Gastrocnemius medialis (tissue), 4 donors: ENCODE results near the gene LIME1. TPM values are rescaled to one million over a fixed set of nuclear protein-coding genes. Genes with fewer than 3 reads are reported as not detected.
A peak's percentile ranks its signal among the peaks of the same experiment; 100 is the strongest.
"Not testable (repeated sequence)": the region's sequence is repeated elsewhere in the genome, so short reads cannot be mapped to it uniquely, and the experiment has no call there.

ENCODE experiments used
- ATAC-seq, 2 donors: fragments of 150-250 bp; one replicate each; pipeline ENCODE4 v1.9.1; 2016
- DNase-seq, 2 donors: peaks; one replicate each; pipeline ENCODE4 v3.0.0-alpha.2; 2019
- H3K27ac ChIP-seq, 4 donors: fragments of 200-600 bp; sonication (generic); 1 replicate in 1 of 4; 2 replicates in 3 of 4; pipeline ENCODE4 v1.5.1; 2016 to 2018; ENCODE audit warnings: mild to moderate bottlenecking in 2 of 4, moderate library complexity in 1 of 4
- H3K27me3 ChIP-seq, 3 donors: fragments of 200-600 bp; sonication (generic) in 2 of 3; 1 replicate in 1 of 3; 2 replicates in 2 of 3; pipeline versions ENCODE4 v1.5.1 to v1.6.0; 2016 to 2019; ENCODE audit warnings: mild to moderate bottlenecking in 1 of 3, moderate library complexity in 1 of 3
- H3K36me3 ChIP-seq, 2 donors: fragments of 200-600 bp; sonication (generic) in 1 of 2; one replicate each; pipeline ENCODE4 v1.5.1; 2017 to 2018
- H3K4me1 ChIP-seq, 2 donors: fragments of 200-600 bp; sonication (generic) in 1 of 2; one replicate each; pipeline ENCODE4 v1.5.1; 2016 to 2017; ENCODE audit warnings: mild to moderate bottlenecking in 2 of 2
- H3K4me3 ChIP-seq, 4 donors: fragments of 200-600 bp; sonication (generic) in 3 of 4; 1 replicate in 1 of 4; 2 replicates in 3 of 4; pipeline ENCODE4 v1.5.1; 2016 to 2019; ENCODE audit warnings: mild to moderate bottlenecking in 2 of 4
- H3K9me3 ChIP-seq, 3 donors: fragments of 200-600 bp; sonication (generic) in 2 of 3; 1 replicate in 1 of 3; 2 replicates in 2 of 3; pipeline ENCODE4 v1.5.1; 2016 to 2019
- CTCF ChIP-seq, 5 experiments: fragments of 450-650 bp in 3 of 5; fragments of 200-600 bp in 2 of 5; sonication (generic) in 2 of 5; IDR thresholded peaks in 4 of 5; conservative IDR thresholded peaks in 1 of 5; 1 replicate in 4 of 5; 2 replicates in 1 of 5; pipeline ENCODE4 v1.5.1; 2016 to 2019; ENCODE audit warnings: antibody characterized with exemption in 5 of 5, mild to moderate bottlenecking in 3 of 5, moderate library complexity in 3 of 5
- POLR2A ChIP-seq, 2 donors: fragments of 450-650 bp; IDR thresholded peaks; one replicate each; pipeline ENCODE4 v1.6.1; 2017; ENCODE audit warnings: antibody characterized with exemption in 2 of 2, mild to moderate bottlenecking in 2 of 2, moderate library complexity in 2 of 2
- in situ Hi-C, 4 donors: fragments of 200-750 bp; cut with MboI; loops; one replicate each; pipeline versions ENCODE4 v1.15.0 to v1.8.0; 2017; ENCODE audit warnings: low sequenced_read_pairs in 4 of 4
- intact Hi-C: fragments of 100-400 bp; cut with DNase I; formaldehyde crosslinking; loops from one replicate; pipeline ENCODE4 v1.15.1; 2023; ENCODE audit warnings: low total_unique reads
- total RNA-seq, 4 donors: library from RNA; depleted of rRNA; stranded (reverse); fragments of >200 nt; gene quantifications; one replicate each; pipeline versions ENCODE4 v1.1.0 to v1.2.3, GENCODE V29; 2016

The LIME1 gene
- total RNA-seq, 4 donors from 2014 or later = 2.0 to 6.3 (median 4.1) TPM

- no peaks in the 10 kb centered on the region for H3K36me3 ChIP-seq
Observed at GRCh38 chr20:63773571-63774241, 37.2 kb downstream of the LIME1 start.

GRCh38 chr20:63774306-63774705 is 37.8 kb downstream of the LIME1 start:
- Histone ChIP-seq H3K27ac (no peak overlapping the region), H3K36me3 (no peaks in the 10 kb centered on the region), H3K4me1 (no peaks in the 10 kb centered on the region), H3K9me3 (no peaks in the 10 kb centered on the region), H3K27me3 (no peaks in the 10 kb centered on the region), H3K4me3 (no peak overlapping the region)
- TF ChIP-seq POLR2A (IDR thresholded peaks at IDR 0.05) = no peak
- no peak for TF ChIP-seq CTCF (IDR thresholded peaks at IDR 0.05 in 4 of 5, conservative IDR thresholded peaks at IDR 0.05 in 1 of 5)
- ATAC-seq (no peak), DNase-seq (no peak)
- intact Hi-C loops (loop anchor here (5.0 kb wide), 1 partner anchor 48 kb away; no protein-coding TSS in a partner anchor), in situ Hi-C loops (no loop called here)

More at GRCh38 chr20:63773571-63774241, 37.2 kb downstream of the LIME1 start:
- H3K4me3 ChIP-seq = no peak overlapping the region
- H3K4me1 ChIP-seq = no peaks in the 10 kb centered on the region
- H3K27ac ChIP-seq = no peak overlapping the region
- in situ Hi-C loops (no loop called here), intact Hi-C loops (loop anchor here (5.0 kb wide), 1 partner anchor 49 kb away; no protein-coding TSS in a partner anchor)
- no peak for DNase-seq
- no peaks in the 10 kb centered on the region for H3K9me3 ChIP-seq
- no peak for TF ChIP-seq CTCF (IDR thresholded peaks at IDR 0.05 in 4 of 5, conservative IDR thresholded peaks at IDR 0.05 in 1 of 5)
- no peak for TF ChIP-seq POLR2A (IDR thresholded peaks at IDR 0.05)
- ATAC-seq = no peak
- no peaks in the 10 kb centered on the region for H3K27me3 ChIP-seq

GRCh38 chr20:63775096-63775978 is 38.9 kb downstream of the LIME1 start:
- DNase-seq (no peak), ATAC-seq (peak in 1 of 2 donors; percentile 19)
- Histone ChIP-seq H3K4me3 (peak overlapping the region in 1 of 4 donors; percentile 22), H3K9me3 (no peaks in the 10 kb centered on the region), H3K27me3 (no peaks in the 10 kb centered on the region), H3K36me3 (no peaks in the 10 kb centered on the region), H3K4me1 (no peaks in the 10 kb centered on the region), H3K27ac (no peak overlapping the region)
- TF ChIP-seq POLR2A (IDR thresholded peaks at IDR 0.05) (no peak), CTCF (IDR thresholded peaks at IDR 0.05 in 4 of 5, conservative IDR thresholded peaks at IDR 0.05 in 1 of 5) (peak; percentile 24 to 68 (median 52))
- intact Hi-C loops = no loop called here
- in situ Hi-C loops = no loop called here

- in situ Hi-C loops, ATAC-seq, DNase-seq, H3K36me3 ChIP-seq, H3K9me3 ChIP-seq, H3K27ac ChIP-seq, intact Hi-C loops, H3K27me3 ChIP-seq, H3K4me1 ChIP-seq, H3K4me3 ChIP-seq: not testable (repeated sequence)
Observed at GRCh38 chr20:63776875-63777274, 40.4 kb downstream of the LIME1 start.

- Histone ChIP-seq H3K27me3 (no peaks in the 10 kb centered on the region), H3K4me3 (no peak overlapping the region), H3K4me1 (no peaks in the 10 kb centered on the region), H3K36me3 (no peaks in the 10 kb centered on the region), H3K9me3 (no peaks in the 10 kb centered on the region), H3K27ac (no peak overlapping the region)
- TF ChIP-seq CTCF (IDR thresholded peaks at IDR 0.05 in 4 of 5, conservative IDR thresholded peaks at IDR 0.05 in 1 of 5) (no peak), POLR2A (IDR thresholded peaks at IDR 0.05) (no peak)
- intact Hi-C loops (no loop called here), in situ Hi-C loops (no loop called here)
- DNase-seq (no peak), ATAC-seq (no peak)
Observed at GRCh38 chr20:63777614-63778013, 41.1 kb downstream of the LIME1 start.
